Lung (tissue), 12 donors: ENCODE results near the gene OR5V1. TPM values are rescaled to one million over a fixed set of nuclear protein-coding genes. Genes with fewer than 3 reads are reported as not detected.

ENCODE experiments used
- ATAC-seq: fragments of 200-7000 bp; cut with Tn5 transposase; one replicate; pipeline ENCODE4 v1.9.1; 2020; ENCODE audit warnings: moderate number of reproducible peaks; ENCODE audit not compliant: insufficient read depth, low FRiP score
- DNase-seq, 3 donors: peaks; one replicate each; pipeline ENCODE4 v3.0.0-alpha.2; 2013 to 2017
- H3K27ac ChIP-seq, 2 donors: one replicate each; pipeline ENCODE4 v1.5.1; 2013; ENCODE audit warnings: mild to moderate bottlenecking in 2 of 2, moderate library complexity in 2 of 2, control low read depth in 1 of 2, inconsistent platforms in 1 of 2, low read depth in 1 of 2, low read length in 1 of 2
- H3K27me3 ChIP-seq, 3 donors: one replicate each; pipeline ENCODE4 v1.5.1; 2013; ENCODE audit warnings: low read length in 2 of 3; ENCODE audit not compliant: control insufficient read depth in 3 of 3, insufficient read depth in 3 of 3
- H3K36me3 ChIP-seq, 4 donors: one replicate each; pipeline ENCODE4 v1.5.1; 2013; ENCODE audit warnings: low read length in 4 of 4, mild to moderate bottlenecking in 1 of 4, moderate library complexity in 1 of 4; ENCODE audit not compliant: control insufficient read depth in 4 of 4, insufficient read depth in 4 of 4
- H3K4me1 ChIP-seq, 5 donors: one replicate each; pipeline ENCODE4 v1.5.1; 2013; ENCODE audit warnings: low read length in 5 of 5, mild to moderate bottlenecking in 2 of 5, moderate library complexity in 1 of 5; ENCODE audit not compliant: control insufficient read depth in 5 of 5, insufficient read depth in 5 of 5
- H3K4me3 ChIP-seq: one replicate; pipeline ENCODE4 v1.5.1; 2013; ENCODE audit warnings: mild to moderate bottlenecking, control low read depth, moderate library complexity
- H3K9ac ChIP-seq, 2 donors: one replicate each; pipeline ENCODE4 v1.5.1; 2013; ENCODE audit warnings: low read length in 2 of 2, control low read depth in 1 of 2; ENCODE audit not compliant: insufficient read depth in 1 of 2
- H3K9me3 ChIP-seq, 4 donors: one replicate each; pipeline ENCODE4 v1.5.1; 2013; ENCODE audit warnings: low read length in 3 of 4, mild to moderate bottlenecking in 1 of 4, moderate library complexity in 1 of 4; ENCODE audit not compliant: control insufficient read depth in 4 of 4, insufficient read depth in 3 of 4
- WGBS, 2 donors: extraction: QIAGEN DNeasy Blood & Tissue Kit; methylation state at CpG; one replicate each; pipeline ENCODE4 v1.1.7; 2013; 5-methylcytosine and 5-hydroxymethylcytosine counted together
- polyA plus RNA-seq, 2 donors: library from polyadenylated mRNA; stranded (reverse); fragments of 200-250 nt; gene quantifications; one replicate each; pipeline ENCODE4 v1.2.1, GENCODE V29; 2013
- total RNA-seq, 2 donors: library from RNA; depleted of rRNA in 1 of 2; stranded (reverse); fragments of >200 nt in 1 of 2; gene quantifications; one replicate each; pipeline ENCODE4 v1.2.1, GENCODE V29; 2014 to 2021
- TF ChIP-seq, protein P1 (sequence below): IDR thresholded peaks from 2 replicates; pipeline ENCODE4 v1.5.1; 2012; ENCODE audit warnings: mild to moderate bottlenecking; ENCODE audit errors: control extremely low read depth, extremely low read depth
- donor health status: control.
- donor health status: control.
- donor health status: Bipolar disorder and iron deficiency.
- donor health status: healthy.
- donor health status: DM: yes; HTN: yes; CAD: no.

The OR5V1 gene
- total and polyA plus RNA-seq, 4 donors, result not detected

DNA sequence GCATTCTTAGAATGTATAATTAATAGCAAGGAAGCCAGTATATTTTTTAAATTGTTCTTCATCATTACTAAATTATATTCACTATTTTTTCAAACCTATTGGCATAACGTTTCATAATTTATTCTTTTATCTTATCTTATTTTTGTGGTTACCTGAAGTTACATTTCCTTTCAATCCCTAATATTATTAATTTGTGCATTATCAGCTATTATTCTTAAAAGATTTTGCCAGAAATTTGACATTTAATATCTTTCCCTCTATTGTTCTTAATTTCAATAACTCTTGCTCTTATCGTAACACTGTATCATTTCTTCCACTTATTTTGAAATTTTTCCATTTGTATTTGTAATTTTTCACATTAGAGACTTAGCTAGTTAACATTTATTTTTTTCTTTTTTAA lies 48.7 kb downstream of the OR5V1 start:
- Histone ChIP-seq H3K9ac (no peak overlapping the region), H3K4me3 (no peak overlapping the region), H3K27me3 (peaks cover 0 to 3% (median 0%) of the 10 kb centered on the region in 3 donors), H3K27ac (no peak overlapping the region), H3K4me1 (no peaks in the 10 kb centered on the region), H3K9me3 (no peaks in the 10 kb centered on the region), H3K36me3 (no peaks in the 10 kb centered on the region)
- 90 to 91% methylated on average over 2 of the region's 2 CpGs for WGBS, 2 donors
- TF ChIP-seq, protein P1, sequence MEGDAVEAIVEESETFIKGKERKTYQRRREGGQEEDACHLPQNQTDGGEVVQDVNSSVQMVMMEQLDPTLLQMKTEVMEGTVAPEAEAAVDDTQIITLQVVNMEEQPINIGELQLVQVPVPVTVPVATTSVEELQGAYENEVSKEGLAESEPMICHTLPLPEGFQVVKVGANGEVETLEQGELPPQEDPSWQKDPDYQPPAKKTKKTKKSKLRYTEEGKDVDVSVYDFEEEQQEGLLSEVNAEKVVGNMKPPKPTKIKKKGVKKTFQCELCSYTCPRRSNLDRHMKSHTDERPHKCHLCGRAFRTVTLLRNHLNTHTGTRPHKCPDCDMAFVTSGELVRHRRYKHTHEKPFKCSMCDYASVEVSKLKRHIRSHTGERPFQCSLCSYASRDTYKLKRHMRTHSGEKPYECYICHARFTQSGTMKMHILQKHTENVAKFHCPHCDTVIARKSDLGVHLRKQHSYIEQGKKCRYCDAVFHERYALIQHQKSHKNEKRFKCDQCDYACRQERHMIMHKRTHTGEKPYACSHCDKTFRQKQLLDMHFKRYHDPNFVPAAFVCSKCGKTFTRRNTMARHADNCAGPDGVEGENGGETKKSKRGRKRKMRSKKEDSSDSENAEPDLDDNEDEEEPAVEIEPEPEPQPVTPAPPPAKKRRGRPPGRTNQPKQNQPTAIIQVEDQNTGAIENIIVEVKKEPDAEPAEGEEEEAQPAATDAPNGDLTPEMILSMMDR, result no peak
- no peak for DNase-seq
- no peak for ATAC-seq

Other genes starting within 250 kb of the OR5V1 start
- gene OR2J2, start 198.0 kb downstream of the OR5V1 start, total RNA-seq, result not detected
- gene OR2J2, start 198.0 kb downstream of the OR5V1 start, polyA plus RNA-seq, result not detected
- under 1 TPM in 1 of 2 donors, not detected in 1; 0.20 TPM for gene OR14J1, start 67.2 kb downstream of the OR5V1 start, total RNA-seq
- not detected for gene OR14J1, start 67.2 kb downstream of the OR5V1 start, polyA plus RNA-seq
- not detected for gene OR12D3, start 6.4 kb upstream of the OR5V1 start, total RNA-seq
- not detected for gene OR12D3, start 6.4 kb upstream of the OR5V1 start, polyA plus RNA-seq
- gene OR12D2, start 26.8 kb upstream of the OR5V1 start, total RNA-seq, result under 1 TPM in 1 of 2 donors, not detected in 1; 0.17 TPM
- not detected for gene OR12D2, start 26.8 kb upstream of the OR5V1 start, polyA plus RNA-seq
- gene OR12D1, start 46.1 kb upstream of the OR5V1 start, total RNA-seq, result not detected
- gene OR12D1, start 46.1 kb upstream of the OR5V1 start, polyA plus RNA-seq, result not detected
- not detected for gene OR10C1, start 70.4 kb upstream of the OR5V1 start, total RNA-seq
- not detected for gene OR10C1, start 70.4 kb upstream of the OR5V1 start, polyA plus RNA-seq
- not detected for gene OR11A1, start 88.2 kb upstream of the OR5V1 start, total RNA-seq
- gene OR11A1, start 88.2 kb upstream of the OR5V1 start, polyA plus RNA-seq, result not detected
- not detected for gene OR2H1, start 88.3 kb upstream of the OR5V1 start, total RNA-seq
- not detected for gene OR2H1, start 88.3 kb upstream of the OR5V1 start, polyA plus RNA-seq
- not detected for gene MAS1L, start 119.1 kb upstream of the OR5V1 start, total RNA-seq
- not detected for gene MAS1L, start 119.1 kb upstream of the OR5V1 start, polyA plus RNA-seq
- gene UBD, start 190.9 kb upstream of the OR5V1 start, total RNA-seq, result 10 to 100 TPM in 1 of 2 donors, 1 to 10 TPM in 1; 2.1 to 15.1 TPM
- 10 to 100 TPM in 1 of 2 donors, 1 to 10 TPM in 1; 2.1 to 19.4 TPM for gene UBD, start 190.9 kb upstream of the OR5V1 start, polyA plus RNA-seq
- gene OR2H2, start 216.3 kb upstream of the OR5V1 start, total RNA-seq, result not detected
- not detected for gene OR2H2, start 216.3 kb upstream of the OR5V1 start, polyA plus RNA-seq